GM21528 (cell line): ENCODE measurements around the gene ANK3.

ENCODE experiments used
- ATAC-seq: cut with Tn5 transposase; IDR thresholded peaks from one replicate; pipeline ENCODE4 v1.9.1; 2021; ENCODE audit warnings: mild to moderate bottlenecking, moderate library complexity; ENCODE audit not compliant: unreplicated experiment, low FRiP score

ANK3 gene

GRCh38 chr10:60350400-60350799 is 39.3 kb downstream of the ANK3 start:
- ATAC-seq = no peak

GRCh38 chr10:60349426-60349825 is 40.2 kb downstream of the ANK3 start:
- no peak for ATAC-seq

GRCh38 chr10:60348982-60349381 is 40.7 kb downstream of the ANK3 start:
- ATAC-seq = no peak

- ATAC-seq = no peak
Measured at GRCh38 chr10:60347270-60347669, 42.4 kb downstream of the ANK3 start.

GRCh38 chr10:60346661-60347060 is 43.0 kb downstream of the ANK3 start:
- no peak for ATAC-seq

- no peak for ATAC-seq
Measured at GRCh38 chr10:60343254-60343653, 46.4 kb downstream of the ANK3 start.

GRCh38 chr10:60341969-60342368 is 47.7 kb downstream of the ANK3 start:
- no peak for ATAC-seq

- no peak for ATAC-seq
Measured at GRCh38 chr10:60340973-60341372, 48.7 kb downstream of the ANK3 start.

- ATAC-seq = no peak
Measured at GRCh38 chr10:60339757-60340156, 49.9 kb downstream of the ANK3 start.

GRCh38 chr10:60338786-60339185 is 50.9 kb downstream of the ANK3 start:
- ATAC-seq = no peak

GRCh38 chr10:60338002-60338564 is 51.6 kb downstream of the ANK3 start:
- ATAC-seq = no peak

GRCh38 chr10:60336901-60337630 is 52.6 kb downstream of the ANK3 start:
- ATAC-seq = no peak

- ATAC-seq = no peak
Measured at GRCh38 chr10:60335708-60336107, 54.0 kb downstream of the ANK3 start.

GRCh38 chr10:60334991-60335390 is 54.7 kb downstream of the ANK3 start:
- ATAC-seq = no peak

GRCh38 chr10:60332371-60332770 is 57.3 kb downstream of the ANK3 start:
- ATAC-seq = no peak

- no peak for ATAC-seq
Measured at GRCh38 chr10:60331886-60332285, 57.8 kb downstream of the ANK3 start.

GRCh38 chr10:60323162-60323561 is 66.5 kb downstream of the ANK3 start:
- no peak for ATAC-seq

- ATAC-seq = no peak
Measured at GRCh38 chr10:60320666-60321065, 69.0 kb downstream of the ANK3 start.

GRCh38 chr10:60316029-60316428 is 73.6 kb downstream of the ANK3 start:
- ATAC-seq = no peak

GRCh38 chr10:60315311-60315710 is 74.4 kb downstream of the ANK3 start:
- ATAC-seq = no peak

GRCh38 chr10:60314069-60314940 is 75.4 kb downstream of the ANK3 start:
- ATAC-seq = no peak

- ATAC-seq = no peak
Measured at GRCh38 chr10:60313589-60313952, 76.1 kb downstream of the ANK3 start.
